B cell (primary cell): ENCODE measurements around the gene WNK2. TPM values are rescaled to one million over a fixed set of nuclear protein-coding genes. Genes with fewer than 3 reads are reported as not detected.

Source experiments
- ATAC-seq: fragments of 200-7000 bp; cut with Tn5 transposase; one replicate; pipeline ENCODE4 v1.10.0; 2021; ENCODE audit warnings: low read depth, mild to moderate bottlenecking, moderate number of reproducible peaks, moderate library complexity
- CTCF ChIA-PET: fragments of 350-600 bp; sonication (Branson Sonifier 250); formaldehyde crosslinking; loops from one replicate; lab custom pipeline; 2021; ENCODE audit warnings: antibody characterized with exemption, inconsistent platforms; lab: Charles Lee
- POLR2A ChIA-PET: fragments of 350-600 bp; sonication (Branson Sonifier 250); formaldehyde crosslinking; loops from one replicate; lab custom pipeline; 2021; ENCODE audit warnings: antibody characterized with exemption; lab: Charles Lee
- DNase-seq: peaks from one replicate; pipeline ENCODE4 v3.0.0; 2013
- H2AFZ ChIP-seq: 2 replicates; pipeline ENCODE4 v1.6.1; 2012; ENCODE audit warnings: mild to moderate bottlenecking, low read depth, low read length; ENCODE audit not compliant: insufficient read depth, poor library complexity, severe bottlenecking
- H3K27ac ChIP-seq, 2 donors: 1 replicate in 1 of 2; 2 replicates in 1 of 2; pipeline ENCODE4 v1.5.1; 2012 to 2013; ENCODE audit warnings: low read length in 2 of 2, mild to moderate bottlenecking in 2 of 2, moderate library complexity in 1 of 2
- H3K27me3 ChIP-seq, 4 experiments: fragments of 200-600 bp in 1 of 4; sonication (generic) in 1 of 4; replicated peaks in 1 of 4; 1 replicate in 2 of 4; 2 replicates in 2 of 4; pipeline versions ENCODE4 v1.6.1 to v1.7.0; 2013 to 2016; ENCODE audit warnings: low read length in 3 of 4, mild to moderate bottlenecking in 2 of 4, mixed read lengths in 1 of 4, moderate library complexity in 1 of 4; ENCODE audit not compliant: insufficient read depth in 4 of 4, control insufficient read depth in 3 of 4; ENCODE audit errors: control extremely low read depth in 1 of 4
- H3K36me3 ChIP-seq, 2 experiments: replicated peaks in 1 of 2; 1 replicate in 1 of 2; 2 replicates in 1 of 2; pipeline versions ENCODE4 v1.6.1 to v1.7.1; 2013; ENCODE audit warnings: low read length in 1 of 2; ENCODE audit not compliant: insufficient read depth in 2 of 2, control insufficient read depth in 1 of 2; ENCODE audit errors: control extremely low read depth in 1 of 2, extremely low read depth in 1 of 2
- H3K4me1 ChIP-seq, 2 donors: fragments of 200-600 bp in 1 of 2; sonication (generic) in 1 of 2; 1 replicate in 1 of 2; 2 replicates in 1 of 2; pipeline versions ENCODE4 v1.5.1 to v1.6.1; 2013 to 2017; ENCODE audit warnings: low read length in 2 of 2; ENCODE audit not compliant: control insufficient read depth in 2 of 2, insufficient read depth in 2 of 2
- H3K4me2 ChIP-seq: replicated peaks from 2 replicates; pipeline ENCODE3; 2012; ENCODE audit warnings: mild to moderate bottlenecking, low read depth, low read length; ENCODE audit not compliant: poor library complexity, severe bottlenecking
- H3K4me3 ChIP-seq, 5 experiments: fragments of 200-600 bp in 1 of 5; sonication (generic) in 1 of 5; 1 replicate in 3 of 5; 2 replicates in 2 of 5; pipeline versions ENCODE4 v1.5.1 to v1.7.0; 2011 to 2016; ENCODE audit warnings: low read length in 4 of 5, mild to moderate bottlenecking in 4 of 5, low read depth in 2 of 5, control low read depth in 1 of 5, moderate library complexity in 1 of 5; ENCODE audit not compliant: insufficient read depth in 1 of 5; ENCODE audit errors: control extremely low read depth in 1 of 5, extremely low read depth in 1 of 5
- H3K79me2 ChIP-seq: fragments of 200-600 bp; sonication (generic); one replicate; pipeline ENCODE4 v1.6.0; 2016; ENCODE audit warnings: low read length; ENCODE audit not compliant: control insufficient read depth, insufficient read depth
- H3K9ac ChIP-seq: fragments of 200-600 bp; sonication (generic); 2 replicates; pipeline ENCODE4 v1.6.1; 2017; ENCODE audit warnings: mild to moderate bottlenecking, low read length, moderate library complexity
- H3K9me3 ChIP-seq, 3 donors: one replicate each; pipeline versions ENCODE4 v1.6.1 to v1.7.1; 2013; ENCODE audit warnings: low read length in 2 of 3; ENCODE audit not compliant: control insufficient read depth in 2 of 3, insufficient read depth in 1 of 3; ENCODE audit errors: control extremely low read depth in 1 of 3
- H4K20me1 ChIP-seq: 2 replicates; pipeline ENCODE4 v1.6.0; 2012; ENCODE audit warnings: mild to moderate bottlenecking, low read length; ENCODE audit not compliant: insufficient read depth, control insufficient read depth, poor library complexity, severe bottlenecking
- H3K27ac Mint-ChIP-seq: one replicate; pipeline ENCODE4 v1.8.0; 2021; ENCODE audit warnings: mixed read lengths
- H3K27me3 Mint-ChIP-seq: one replicate; pipeline ENCODE4 v1.8.0; 2021; ENCODE audit warnings: mixed read lengths
- H3K4me1 Mint-ChIP-seq: one replicate; pipeline ENCODE4 v1.8.0; 2021; ENCODE audit warnings: mixed read lengths
- H3K4me3 Mint-ChIP-seq: one replicate; pipeline ENCODE4 v1.8.0; 2021; ENCODE audit warnings: mixed read lengths
- H3K9me3 Mint-ChIP-seq: one replicate; pipeline ENCODE4 v1.8.0; 2022; ENCODE audit warnings: mixed read lengths; ENCODE audit not compliant: insufficient read depth
- EZH2 ChIP-seq: IDR thresholded peaks from 2 replicates; pipeline ENCODE4 v1.6.1; 2012; ENCODE audit warnings: borderline replicate concordance, low read depth, mild to moderate bottlenecking, moderate library complexity, low read length; ENCODE audit not compliant: insufficient read depth, poor library complexity, severe bottlenecking
- WGBS: methylation state at CpG from one replicate; pipeline ENCODE4 v1.1.5; 2013; ENCODE audit warnings: missing lambda C conversion rate; ENCODE audit not compliant: insufficient coverage; 5-methylcytosine and 5-hydroxymethylcytosine counted together
- intact Hi-C: fragments of 100-400 bp; cut with micrococcal nuclease; formaldehyde crosslinking; loops from one replicate; pipeline ENCODE4 v1.10.0; 2022
- polyA plus RNA-seq: library from polyadenylated mRNA; depleted of rRNA; stranded (reverse); fragments of >200 nt; gene quantifications from 2 replicates; pipeline ENCODE4 v1.2.3, GENCODE V29; 2012
- total RNA-seq, 2 donors: library from RNA; stranded (reverse); fragments of 120-200 nt in 1 of 2; gene quantifications; 1 replicate in 1 of 2; 2 replicates in 1 of 2; pipeline versions ENCODE4 v1.2.3 to v1.2.4, GENCODE V29; 2013 to 2022
- TF ChIP-seq, protein P1 (sequence below): fragments of 200-600 bp; IDR thresholded peaks from one replicate; pipeline ENCODE4 v1.8.0; 2022; ENCODE audit warnings: antibody characterized with exemption, mild to moderate bottlenecking

WNK2 gene
- total and polyA plus RNA-seq, 2 donors (not counting 1 experiment from before 2014, with no cell fraction given): 0.49 TPM; not detected in 1

DNA sequence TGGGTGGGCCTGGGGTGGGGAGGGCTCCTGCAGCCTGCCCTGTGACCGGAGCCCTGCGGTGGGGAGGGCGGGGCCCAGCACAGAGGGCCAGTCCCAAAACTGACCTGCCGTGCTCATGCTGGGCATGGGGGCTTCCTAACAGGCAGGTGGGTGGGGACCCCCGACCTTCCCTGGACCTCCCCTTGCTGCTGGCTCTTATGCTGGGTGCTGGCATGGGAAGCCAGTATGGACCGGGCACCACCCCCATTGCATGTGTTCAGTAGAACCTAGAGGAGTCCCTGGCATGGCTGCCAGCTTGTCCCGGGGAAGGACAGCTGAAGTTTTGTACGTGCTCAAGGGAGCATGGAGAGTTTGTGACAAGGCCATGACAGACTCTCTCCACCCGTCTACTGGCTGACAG lies 37.1 kb downstream of the WNK2 start:
- Histone ChIP-seq H3K4me3 (no peak overlapping the region), H3K79me2 (no peaks in the 10 kb centered on the region), H4K20me1 (no peaks in the 10 kb centered on the region), H3K4me1 (peaks cover 3 to 13% of the 10 kb centered on the region in 2 donors), H3K27ac (no peak overlapping the region), H3K9me3 (peaks cover 0 to 11% (median under 1%) of the 10 kb centered on the region in 3 donors), H3K9ac (no peak overlapping the region), H3K27me3 (peaks cover 0 to 19% (median 2%) of the 10 kb centered on the region in 4 experiments), H3K4me2 (no peak overlapping the region), H3K36me3 (no peaks in the 10 kb centered on the region), H2AFZ (no peak overlapping the region)
- 90% methylated on average over 9 of the region's 9 CpGs for WGBS
- POLR2A ChIA-PET: no interaction called here
- ATAC-seq (no peak), DNase-seq (no peak)
- CTCF ChIA-PET: no interaction called here
- Mint-ChIP-seq H3K27ac (no peak overlapping the region), H3K9me3 (no peaks in the 10 kb centered on the region), H3K27me3 (peaks cover 7% of the 10 kb centered on the region), H3K4me1 (peaks cover 15% of the 10 kb centered on the region), H3K4me3 (no peak overlapping the region)
- intact Hi-C loops: no loop called here
- TF ChIP-seq EZH2: no peak
- TF ChIP-seq, protein P1, sequence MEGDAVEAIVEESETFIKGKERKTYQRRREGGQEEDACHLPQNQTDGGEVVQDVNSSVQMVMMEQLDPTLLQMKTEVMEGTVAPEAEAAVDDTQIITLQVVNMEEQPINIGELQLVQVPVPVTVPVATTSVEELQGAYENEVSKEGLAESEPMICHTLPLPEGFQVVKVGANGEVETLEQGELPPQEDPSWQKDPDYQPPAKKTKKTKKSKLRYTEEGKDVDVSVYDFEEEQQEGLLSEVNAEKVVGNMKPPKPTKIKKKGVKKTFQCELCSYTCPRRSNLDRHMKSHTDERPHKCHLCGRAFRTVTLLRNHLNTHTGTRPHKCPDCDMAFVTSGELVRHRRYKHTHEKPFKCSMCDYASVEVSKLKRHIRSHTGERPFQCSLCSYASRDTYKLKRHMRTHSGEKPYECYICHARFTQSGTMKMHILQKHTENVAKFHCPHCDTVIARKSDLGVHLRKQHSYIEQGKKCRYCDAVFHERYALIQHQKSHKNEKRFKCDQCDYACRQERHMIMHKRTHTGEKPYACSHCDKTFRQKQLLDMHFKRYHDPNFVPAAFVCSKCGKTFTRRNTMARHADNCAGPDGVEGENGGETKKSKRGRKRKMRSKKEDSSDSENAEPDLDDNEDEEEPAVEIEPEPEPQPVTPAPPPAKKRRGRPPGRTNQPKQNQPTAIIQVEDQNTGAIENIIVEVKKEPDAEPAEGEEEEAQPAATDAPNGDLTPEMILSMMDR: no peak

DNA sequence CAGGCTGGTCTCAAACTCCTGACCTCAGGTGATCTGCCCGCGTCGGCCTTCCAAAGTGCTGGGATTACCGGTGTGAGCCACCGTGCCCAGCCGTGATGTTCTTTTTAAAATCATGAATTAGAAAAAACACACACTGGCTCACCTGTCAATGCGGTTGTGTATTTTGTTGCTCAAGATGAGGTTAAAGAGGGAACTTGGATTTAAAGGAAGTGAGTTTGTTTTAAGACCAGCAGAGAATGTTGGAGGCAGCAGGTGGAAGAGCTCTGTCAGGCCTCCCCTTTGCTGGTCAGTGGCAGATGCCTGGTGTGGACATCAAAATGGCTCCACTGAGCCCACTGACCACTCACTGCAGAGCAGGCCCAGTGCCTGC lies 38.9 kb downstream of the WNK2 start:
- Histone ChIP-seq H3K79me2 (no peaks in the 10 kb centered on the region), H3K9ac (no peak overlapping the region), H3K36me3 (no peaks in the 10 kb centered on the region), H3K4me2 (no peak overlapping the region), H3K4me1 (peaks cover 3 to 13% of the 10 kb centered on the region in 2 donors), H3K27ac (no peak overlapping the region), H3K4me3 (no peak overlapping the region), H3K27me3 (peaks cover 0 to 19% (median 2%) of the 10 kb centered on the region in 4 experiments), H4K20me1 (no peaks in the 10 kb centered on the region), H3K9me3 (peaks cover 0 to 3% (median 0%) of the 10 kb centered on the region in 3 donors), H2AFZ (no peak overlapping the region)
- no peak for ATAC-seq
- H3K27me3 Mint-ChIP-seq: peaks cover 7% of the 10 kb centered on the region
- H3K4me3 Mint-ChIP-seq: no peak overlapping the region
- intact Hi-C loops: no loop called here
- ChIA-PET POLR2A (no interaction called here), CTCF (no interaction called here)
- no peak overlapping the region for H3K27ac Mint-ChIP-seq
- H3K4me1 Mint-ChIP-seq: peaks cover 17% of the 10 kb centered on the region
- TF ChIP-seq, protein P1: no peak
- no peak for TF ChIP-seq EZH2
- 70% methylated on average over 4 of the region's 7 CpGs for WGBS
- no peak for DNase-seq
- no peaks in the 10 kb centered on the region for H3K9me3 Mint-ChIP-seq
